Measurements from ENCODE around the gene SCYGR3. TPM values are rescaled to one million over a fixed set of nuclear protein-coding genes. Genes with fewer than 3 reads are reported as not detected.

SCYGR3 gene
- total RNA-seq, 3 donors from 2014 or later (not counting 1 experiment from before 2014, with no cell fraction given) = not detected

DNA sequence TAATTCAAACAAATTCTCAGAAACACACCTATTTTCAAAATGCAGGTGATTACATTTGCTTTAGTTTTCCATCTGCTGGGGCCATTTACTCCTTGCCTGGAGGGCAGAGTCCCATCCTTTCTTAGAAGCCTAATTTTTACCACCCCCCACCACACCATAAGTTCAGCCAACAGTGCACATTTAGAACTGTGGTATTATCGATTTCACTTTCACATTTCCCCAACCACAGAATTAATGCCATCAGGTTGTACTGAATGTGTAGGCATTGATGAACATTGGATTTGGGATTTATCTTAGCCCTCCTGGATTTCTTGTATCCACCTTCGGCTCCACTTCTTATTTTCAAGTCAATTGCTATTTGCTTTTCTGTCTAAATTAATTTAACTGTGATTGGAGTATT, 4.5 kb downstream of the SCYGR3 start:
- Histone ChIP-seq H3K27ac (ENCODE audit: low read length) (no peak overlapping the region), H3K36me3 (ENCODE audit: control insufficient read depth, insufficient read depth, low read length) (no peaks in the 10 kb centered on the region), H3K9me3 (ENCODE audit: control insufficient read depth, insufficient read depth, low read length) (no peaks in the 10 kb centered on the region), H3K4me1 (ENCODE audit: control insufficient read depth, insufficient read depth, low read length) (peaks cover 4% of the 10 kb centered on the region), H3K27me3 (ENCODE audit: control insufficient read depth, insufficient read depth, low read length) (peaks cover 8% of the 10 kb centered on the region), H3K4me3 (ENCODE audit: low read length) (no peak overlapping the region)
- no peak overlapping the region for H3K4me3 Mint-ChIP-seq
- no peaks in the 10 kb centered on the region for H3K36me3 Mint-ChIP-seq
- intact Hi-C loops (cut with micrococcal nuclease) = no loop called here
- no peaks in the 10 kb centered on the region for H3K9me3 Mint-ChIP-seq
- H3K27me3 Mint-ChIP-seq (ENCODE audit: low read depth in 2 of 2) = peaks cover 7 to 18% of the 10 kb centered on the region in 2 donors
- no peak for ATAC-seq
- TF ChIP-seq, protein P1, sequence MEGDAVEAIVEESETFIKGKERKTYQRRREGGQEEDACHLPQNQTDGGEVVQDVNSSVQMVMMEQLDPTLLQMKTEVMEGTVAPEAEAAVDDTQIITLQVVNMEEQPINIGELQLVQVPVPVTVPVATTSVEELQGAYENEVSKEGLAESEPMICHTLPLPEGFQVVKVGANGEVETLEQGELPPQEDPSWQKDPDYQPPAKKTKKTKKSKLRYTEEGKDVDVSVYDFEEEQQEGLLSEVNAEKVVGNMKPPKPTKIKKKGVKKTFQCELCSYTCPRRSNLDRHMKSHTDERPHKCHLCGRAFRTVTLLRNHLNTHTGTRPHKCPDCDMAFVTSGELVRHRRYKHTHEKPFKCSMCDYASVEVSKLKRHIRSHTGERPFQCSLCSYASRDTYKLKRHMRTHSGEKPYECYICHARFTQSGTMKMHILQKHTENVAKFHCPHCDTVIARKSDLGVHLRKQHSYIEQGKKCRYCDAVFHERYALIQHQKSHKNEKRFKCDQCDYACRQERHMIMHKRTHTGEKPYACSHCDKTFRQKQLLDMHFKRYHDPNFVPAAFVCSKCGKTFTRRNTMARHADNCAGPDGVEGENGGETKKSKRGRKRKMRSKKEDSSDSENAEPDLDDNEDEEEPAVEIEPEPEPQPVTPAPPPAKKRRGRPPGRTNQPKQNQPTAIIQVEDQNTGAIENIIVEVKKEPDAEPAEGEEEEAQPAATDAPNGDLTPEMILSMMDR (IDR thresholded peaks at IDR 0.05) = no peak
- no peak for DNase-seq
- H3K27ac Mint-ChIP-seq = no peak overlapping the region
- WGBS (ENCODE audit: insufficient coverage) = no CpG with 5 or more reads among the region's 2 CpGs
- peaks cover 4 to 12% of the 10 kb centered on the region in 2 donors for H3K4me1 Mint-ChIP-seq

DNA sequence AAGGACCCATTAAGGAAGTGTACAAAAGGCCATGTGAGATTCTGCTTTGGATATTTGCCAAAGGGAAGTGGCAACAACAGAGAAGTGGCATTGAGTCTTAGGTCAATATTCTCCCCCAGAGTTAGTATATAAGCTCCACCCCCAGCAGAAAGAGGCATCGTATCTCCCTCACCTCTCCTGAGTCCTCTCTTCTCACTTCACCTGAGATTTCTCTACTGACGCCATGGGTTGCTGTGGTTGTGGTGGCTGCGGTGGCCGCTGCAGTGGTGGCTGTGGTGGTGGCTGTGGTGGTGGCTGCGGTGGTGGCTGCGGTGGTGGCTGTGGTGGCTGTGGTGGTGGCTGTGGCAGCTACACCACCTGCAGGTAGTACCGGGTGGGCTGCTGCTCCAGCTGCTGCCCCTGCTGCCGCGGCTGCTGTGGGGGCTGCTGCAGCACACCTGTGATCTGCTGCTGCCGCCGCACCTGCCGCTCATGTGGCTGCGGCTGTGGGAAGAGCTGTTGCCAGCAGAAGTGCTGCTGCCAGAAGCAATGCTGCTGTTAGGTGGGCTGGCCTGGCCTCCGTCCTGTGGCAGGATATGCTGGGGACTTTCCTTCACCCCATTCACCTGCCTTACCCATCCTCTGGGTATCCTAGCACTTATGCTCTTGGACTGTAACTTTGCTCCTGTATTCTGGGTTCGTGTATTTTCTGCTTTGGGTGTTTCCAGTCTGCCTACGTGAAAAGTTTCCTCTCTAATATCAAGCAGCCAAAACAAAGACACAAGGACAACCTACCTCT, 5.9 kb downstream of the SCYGR3 start:
- no peaks in the 10 kb centered on the region for H3K36me3 ChIP-seq (ENCODE audit: control insufficient read depth, insufficient read depth, low read length)
- no peak overlapping the region for H3K27ac ChIP-seq (ENCODE audit: low read length)
- TF ChIP-seq, protein P1 (IDR thresholded peaks at IDR 0.05) = no peak
- H3K9me3 ChIP-seq (ENCODE audit: control insufficient read depth, insufficient read depth, low read length) = no peaks in the 10 kb centered on the region
- peaks cover 4% of the 10 kb centered on the region for H3K4me1 ChIP-seq (ENCODE audit: control insufficient read depth, insufficient read depth, low read length)
- H3K4me1 Mint-ChIP-seq = peaks cover 4 to 12% of the 10 kb centered on the region in 2 donors
- H3K9me3 Mint-ChIP-seq = peaks cover 0 to 2% of the 10 kb centered on the region in 2 donors
- H3K27ac Mint-ChIP-seq = no peak overlapping the region
- no peak overlapping the region for H3K4me3 ChIP-seq (ENCODE audit: low read length)
- WGBS (ENCODE audit: insufficient coverage) = 13% methylated on average over 15 of the region's 16 CpGs
- ATAC-seq (peak in 1 of 3 donors; percentile 45), DNase-seq (peak in 1 of 2 donors; percentile 12)
- peaks cover 8% of the 10 kb centered on the region for H3K27me3 ChIP-seq (ENCODE audit: control insufficient read depth, insufficient read depth, low read length)
- no peaks in the 10 kb centered on the region for H3K36me3 Mint-ChIP-seq
- intact Hi-C loops (cut with micrococcal nuclease) = no loop called here
- H3K4me3 Mint-ChIP-seq = no peak overlapping the region
- peaks cover 7 to 18% of the 10 kb centered on the region in 2 donors for H3K27me3 Mint-ChIP-seq (ENCODE audit: low read depth in 2 of 2)

DNA sequence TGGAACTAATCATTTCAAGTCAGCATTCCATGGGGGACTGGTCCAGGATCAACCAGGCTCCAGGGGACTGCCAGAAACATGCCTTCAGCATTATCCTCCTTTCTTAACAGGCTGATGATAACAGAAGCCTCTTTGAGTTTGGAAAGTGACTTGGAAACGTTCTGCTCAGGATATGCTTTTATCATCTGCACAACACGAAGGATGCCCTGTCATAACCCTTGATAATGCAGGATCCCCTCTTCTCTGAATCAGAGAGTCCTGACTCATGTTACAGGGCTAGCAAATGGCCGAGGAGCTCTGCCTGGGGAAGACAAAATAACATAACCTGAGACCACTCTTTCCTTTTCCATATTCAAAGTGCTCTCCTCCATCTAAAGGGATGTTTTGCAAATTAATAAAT, 6.7 kb downstream of the SCYGR3 start:
- peaks cover 4 to 12% of the 10 kb centered on the region in 2 donors for H3K4me1 Mint-ChIP-seq

More for the DNA sequence above, 6.7 kb downstream of the SCYGR3 start:
- no peak overlapping the region for H3K4me3 ChIP-seq (ENCODE audit: low read length)
- no peak overlapping the region for H3K27ac Mint-ChIP-seq
- H3K9me3 ChIP-seq (ENCODE audit: control insufficient read depth, insufficient read depth, low read length) = no peaks in the 10 kb centered on the region
- TF ChIP-seq, protein P1 (IDR thresholded peaks at IDR 0.05) = no peak
- H3K36me3 ChIP-seq (ENCODE audit: control insufficient read depth, insufficient read depth, low read length) = no peaks in the 10 kb centered on the region
- peaks cover 0 to 2% of the 10 kb centered on the region in 2 donors for H3K9me3 Mint-ChIP-seq
- H3K4me3 Mint-ChIP-seq = no peak overlapping the region
- H3K27me3 Mint-ChIP-seq (ENCODE audit: low read depth in 2 of 2) = peaks cover 9 to 26% of the 10 kb centered on the region in 2 donors
- intact Hi-C loops (cut with micrococcal nuclease) = no loop called here
- no peaks in the 10 kb centered on the region for H3K36me3 Mint-ChIP-seq
- no peak for DNase-seq
- peaks cover 8% of the 10 kb centered on the region for H3K27me3 ChIP-seq (ENCODE audit: control insufficient read depth, insufficient read depth, low read length)
- no peak overlapping the region for H3K27ac ChIP-seq (ENCODE audit: low read length)
- peaks cover 4% of the 10 kb centered on the region for H3K4me1 ChIP-seq (ENCODE audit: control insufficient read depth, insufficient read depth, low read length)
- 45% methylated on average over 3 of the region's 3 CpGs for WGBS (ENCODE audit: insufficient coverage)
- ATAC-seq = no peak
